Measurements from ENCODE around the gene DACT3.

DNA sequence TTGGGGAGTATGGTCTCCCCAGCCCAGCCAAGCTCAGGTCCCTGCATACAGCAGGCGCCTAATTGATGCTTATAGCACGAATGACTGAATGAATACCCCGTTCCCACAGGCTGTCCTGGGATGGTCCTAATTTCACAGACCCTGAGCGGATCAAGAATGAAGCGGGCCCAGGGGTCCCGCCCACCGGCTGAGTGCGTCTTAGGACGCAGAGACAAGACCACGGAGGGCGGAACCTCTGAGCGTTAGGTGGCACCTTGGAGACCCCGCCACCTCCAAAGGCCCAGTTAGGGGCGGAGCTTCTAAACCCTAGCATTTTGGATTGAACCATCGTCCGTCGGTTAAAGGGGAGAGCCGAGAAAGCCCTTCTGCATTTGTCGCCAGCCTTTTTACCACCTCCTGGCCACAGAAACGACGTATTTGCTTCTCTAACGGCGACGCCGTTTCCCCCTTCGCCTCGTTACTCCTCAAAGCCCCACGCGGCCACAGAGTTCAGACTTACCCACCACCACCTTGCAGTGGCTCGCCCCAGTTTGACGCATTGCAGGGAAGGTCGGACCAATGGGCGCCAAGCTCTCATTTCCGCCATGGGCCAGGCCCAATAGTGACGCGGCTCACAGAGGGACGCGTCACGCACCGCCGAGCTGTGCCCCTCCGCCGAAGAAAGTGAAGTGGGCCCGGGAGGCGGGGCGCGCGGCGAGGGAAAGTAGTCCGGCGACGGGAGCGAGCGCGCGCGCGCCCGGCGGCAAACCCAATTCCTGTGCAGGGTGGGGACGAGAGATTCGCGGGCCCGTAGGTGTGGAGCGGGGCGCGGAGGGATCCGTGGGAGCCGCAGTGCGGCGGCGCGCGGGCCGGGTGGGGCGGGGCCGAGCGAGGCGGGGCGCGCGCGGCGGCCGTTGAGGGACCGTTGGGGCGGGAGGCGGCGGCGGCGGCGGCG lies 60.3 kb downstream of the DACT3 start:
- TF ChIP-seq CTBP1 (IDR thresholded peaks at IDR 0.05; ENCODE audit: borderline replicate concordance) (peak; percentile 80), FOXK2 (IDR thresholded peaks at IDR 0.05) (no peak), FOXM1 (IDR thresholded peaks at IDR 0.05; ENCODE audit: borderline replicate concordance) (peak; percentile 23; the same call in 1 of the 2 replicates), LEF1 (IDR thresholded peaks at IDR 0.05; ENCODE audit: borderline replicate concordance) (0 out of 2 replicates have a peak, but pooled peaks have one; percentile 58)

All from HEK293T (cell line).